MM.1S (cell line): ENCODE data around the gene ABCC4.

Source experiments
- DNase-seq: peaks from one replicate; pipeline ENCODE4 v3.0.0-alpha.2; 2015
- H2AFZ ChIP-seq: fragments of 300-600 bp; sonication (generic); 2 replicates; pipeline ENCODE4 v1.6.0; 2016; ENCODE audit warnings: antibody characterized with exemption, low read length
- H3F3A ChIP-seq: fragments of 300-600 bp; sonication (generic); 2 replicates; pipeline ENCODE4 v1.6.1; 2016; ENCODE audit warnings: mild to moderate bottlenecking, antibody characterized with exemption, low read length, moderate library complexity, mixed read lengths; ENCODE audit not compliant: insufficient read depth
- H3K27ac ChIP-seq: fragments of 300-600 bp; sonication (generic); 2 replicates; pipeline ENCODE4 v1.5.1; 2016; ENCODE audit warnings: mild to moderate bottlenecking, low read length
- H3K27me3 ChIP-seq: fragments of 300-600 bp; sonication (generic); replicated peaks from 2 replicates; pipeline ENCODE4 v1.6.0; 2016; ENCODE audit warnings: low read length; ENCODE audit not compliant: insufficient read depth
- H3K36me3 ChIP-seq: fragments of 300-600 bp; sonication (generic); replicated peaks from 2 replicates; pipeline ENCODE4 v1.6.1; 2016; ENCODE audit warnings: mild to moderate bottlenecking, low read length, mixed read lengths; ENCODE audit not compliant: insufficient read depth
- H3K4me1 ChIP-seq: fragments of 300-600 bp; sonication (generic); 2 replicates; pipeline ENCODE4 v1.6.1; 2016; ENCODE audit warnings: low read length, mixed read lengths
- H3K4me2 ChIP-seq: fragments of 300-600 bp; sonication (generic); 2 replicates; pipeline ENCODE4 v1.6.0; 2016; ENCODE audit warnings: low read depth, low read length
- H3K4me3 ChIP-seq: fragments of 300-600 bp; sonication (generic); 2 replicates; pipeline ENCODE4 v1.5.1; 2016; ENCODE audit warnings: low read length, mixed read lengths
- H3K79me2 ChIP-seq: fragments of 300-600 bp; sonication (generic); 2 replicates; pipeline ENCODE4 v1.6.1; 2016; ENCODE audit warnings: mixed run types, low read length, mixed read lengths
- H3K9ac ChIP-seq: fragments of 300-600 bp; sonication (generic); 2 replicates; pipeline ENCODE4 v1.6.1; 2016; ENCODE audit warnings: low read length, mixed read lengths
- H3K9me2 ChIP-seq: fragments of 300-600 bp; sonication (generic); replicated peaks from 2 replicates; pipeline ENCODE4 v1.6.1; 2016; ENCODE audit warnings: mild to moderate bottlenecking, low read length, mixed read lengths; ENCODE audit not compliant: insufficient read depth
- H3K9me3 ChIP-seq: fragments of 300-600 bp; sonication (generic); replicated peaks from 2 replicates; pipeline ENCODE4 v1.6.1; 2016; ENCODE audit warnings: mild to moderate bottlenecking, low read length, mixed read lengths; ENCODE audit not compliant: insufficient read depth
- H4K20me1 ChIP-seq: fragments of 300-600 bp; sonication (generic); 2 replicates; pipeline ENCODE4 v1.6.1; 2016; ENCODE audit warnings: mild to moderate bottlenecking, low read length, moderate library complexity, mixed read lengths; ENCODE audit not compliant: insufficient read depth
- CTCF ChIP-seq: fragments of 300-600 bp; sonication (generic); IDR thresholded peaks from 2 replicates; pipeline ENCODE4 v1.5.1; 2016; ENCODE audit warnings: antibody characterized with exemption, low read length, mixed read lengths
- EZH2 ChIP-seq: fragments of 300-600 bp; sonication (generic); optimal IDR thresholded peaks from 2 replicates; pipeline ENCODE3; 2017; ENCODE audit warnings: low read depth, mild to moderate bottlenecking, antibody characterized with exemption, low read length, mixed read lengths
- EZH2phosphoT487 ChIP-seq: fragments of 300-600 bp; sonication (generic); IDR thresholded peaks from 2 replicates; pipeline ENCODE4 v1.6.1; 2018; ENCODE audit warnings: antibody characterized with exemption, low read length

Gene ABCC4

GRCh38 chr13:95264225-95264624 is 37.0 kb downstream of the ABCC4 start:
- no peak overlapping the region for H3K9ac ChIP-seq
- H3K4me2 ChIP-seq, result no peak overlapping the region
- TF ChIP-seq EZH2 (no peak), CTCF (no peak), EZH2phosphoT487 (no peak)
- no peaks in the 10 kb centered on the region for H3K9me3 ChIP-seq
- no peaks in the 10 kb centered on the region for H3K79me2 ChIP-seq
- no peak overlapping the region for H3K27ac ChIP-seq
- no peak overlapping the region for H2AFZ ChIP-seq
- no peaks in the 10 kb centered on the region for H3F3A ChIP-seq
- no peaks in the 10 kb centered on the region for H3K27me3 ChIP-seq
- no peak overlapping the region for H3K4me3 ChIP-seq
- no peaks in the 10 kb centered on the region for H4K20me1 ChIP-seq
- no peaks in the 10 kb centered on the region for H3K4me1 ChIP-seq
- no peaks in the 10 kb centered on the region for H3K9me2 ChIP-seq
- no peaks in the 10 kb centered on the region for H3K36me3 ChIP-seq
- no peak for DNase-seq

- Histone ChIP-seq H3K27me3 (no peaks in the 10 kb centered on the region), H2AFZ (no peak overlapping the region), H3K9me3 (no peaks in the 10 kb centered on the region), H3K4me3 (no peak overlapping the region), H3K36me3 (no peaks in the 10 kb centered on the region), H3K9me2 (no peaks in the 10 kb centered on the region), H3K4me2 (no peak overlapping the region), H4K20me1 (no peaks in the 10 kb centered on the region), H3F3A (no peaks in the 10 kb centered on the region), H3K79me2 (no peaks in the 10 kb centered on the region), H3K9ac (no peak overlapping the region), H3K4me1 (no peaks in the 10 kb centered on the region), H3K27ac (no peak overlapping the region)
- TF ChIP-seq CTCF (no peak), EZH2phosphoT487 (no peak), EZH2 (no peak)
- no peak for DNase-seq
Observed at GRCh38 chr13:95262837-95263384, 38.3 kb downstream of the ABCC4 start.

GRCh38 chr13:95261956-95262355 is 39.3 kb downstream of the ABCC4 start:
- Histone ChIP-seq H4K20me1 (no peaks in the 10 kb centered on the region), H2AFZ (no peak overlapping the region), H3K4me3 (no peak overlapping the region), H3K9ac (no peak overlapping the region), H3K27ac (no peak overlapping the region), H3K27me3 (no peaks in the 10 kb centered on the region), H3K4me1 (no peaks in the 10 kb centered on the region), H3K9me2 (no peaks in the 10 kb centered on the region), H3K9me3 (no peaks in the 10 kb centered on the region), H3K4me2 (no peak overlapping the region), H3F3A (no peaks in the 10 kb centered on the region), H3K79me2 (no peaks in the 10 kb centered on the region), H3K36me3 (no peaks in the 10 kb centered on the region)
- no peak for DNase-seq
- TF ChIP-seq EZH2phosphoT487 (no peak), EZH2 (no peak), CTCF (no peak)
